22Rv1 (cell line): ENCODE data around the gene DYNLT5.
"Not testable (repeated sequence)": the region's sequence is repeated elsewhere in the genome, so short reads cannot be mapped to it uniquely, and the experiment has no call there.

Experiments used
- H3K27ac ChIP-seq: fragments of 450-650 bp; 2 replicates; pipeline ENCODE4 v1.5.1; 2017
- ZFX ChIP-seq: fragments of 450-650 bp; IDR thresholded peaks from 2 replicates; pipeline ENCODE4 v1.6.1; 2017; ENCODE audit warnings: antibody characterized with exemption, borderline replicate concordance
- TF ChIP-seq, protein P1 (sequence below): fragments of 450-650 bp; IDR thresholded peaks from 2 replicates; pipeline ENCODE4 v1.5.1; 2017; ENCODE audit warnings: mild to moderate bottlenecking

Gene DYNLT5

DNA sequence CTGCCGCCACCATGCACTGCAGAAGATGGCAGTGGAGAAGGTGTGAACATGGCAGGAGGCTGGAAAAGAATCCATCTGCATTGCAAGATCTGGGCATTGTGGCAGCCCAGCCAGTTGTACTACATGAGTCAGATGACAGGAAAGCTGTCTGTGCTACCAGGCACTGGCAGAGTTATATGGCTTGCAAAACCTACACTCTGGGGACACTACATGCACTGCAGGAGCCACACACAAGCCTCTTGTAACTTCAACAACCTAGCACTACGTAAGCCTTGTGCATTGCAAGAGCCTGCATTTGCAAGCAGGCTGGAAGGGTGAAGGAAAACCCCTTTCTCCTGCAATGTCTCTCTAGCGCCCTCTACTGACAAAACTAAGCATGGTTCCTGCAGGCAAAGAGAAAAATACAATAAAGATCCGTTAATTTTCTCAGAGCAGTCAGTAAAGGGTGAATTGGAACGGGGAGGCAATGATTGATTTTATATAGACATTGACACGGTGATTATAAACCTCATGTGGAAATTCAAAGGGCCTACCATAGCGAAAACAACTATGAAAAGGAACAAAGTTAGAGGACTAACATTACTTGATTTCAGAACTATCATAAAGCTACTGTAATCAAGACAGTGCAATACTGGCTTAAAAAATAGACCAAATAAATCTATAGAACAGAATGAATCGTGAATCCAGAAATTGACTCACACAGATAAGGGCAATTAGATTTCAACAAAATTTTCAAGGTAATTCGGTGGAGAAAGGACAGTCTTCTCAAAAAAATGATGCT, 26.2 kb upstream of the DYNLT5 start:
- no peak overlapping the region for H3K27ac ChIP-seq
- TF ChIP-seq, protein P1, sequence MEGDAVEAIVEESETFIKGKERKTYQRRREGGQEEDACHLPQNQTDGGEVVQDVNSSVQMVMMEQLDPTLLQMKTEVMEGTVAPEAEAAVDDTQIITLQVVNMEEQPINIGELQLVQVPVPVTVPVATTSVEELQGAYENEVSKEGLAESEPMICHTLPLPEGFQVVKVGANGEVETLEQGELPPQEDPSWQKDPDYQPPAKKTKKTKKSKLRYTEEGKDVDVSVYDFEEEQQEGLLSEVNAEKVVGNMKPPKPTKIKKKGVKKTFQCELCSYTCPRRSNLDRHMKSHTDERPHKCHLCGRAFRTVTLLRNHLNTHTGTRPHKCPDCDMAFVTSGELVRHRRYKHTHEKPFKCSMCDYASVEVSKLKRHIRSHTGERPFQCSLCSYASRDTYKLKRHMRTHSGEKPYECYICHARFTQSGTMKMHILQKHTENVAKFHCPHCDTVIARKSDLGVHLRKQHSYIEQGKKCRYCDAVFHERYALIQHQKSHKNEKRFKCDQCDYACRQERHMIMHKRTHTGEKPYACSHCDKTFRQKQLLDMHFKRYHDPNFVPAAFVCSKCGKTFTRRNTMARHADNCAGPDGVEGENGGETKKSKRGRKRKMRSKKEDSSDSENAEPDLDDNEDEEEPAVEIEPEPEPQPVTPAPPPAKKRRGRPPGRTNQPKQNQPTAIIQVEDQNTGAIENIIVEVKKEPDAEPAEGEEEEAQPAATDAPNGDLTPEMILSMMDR, result peak; percentile 99
- no peak for TF ChIP-seq ZFX

DNA sequence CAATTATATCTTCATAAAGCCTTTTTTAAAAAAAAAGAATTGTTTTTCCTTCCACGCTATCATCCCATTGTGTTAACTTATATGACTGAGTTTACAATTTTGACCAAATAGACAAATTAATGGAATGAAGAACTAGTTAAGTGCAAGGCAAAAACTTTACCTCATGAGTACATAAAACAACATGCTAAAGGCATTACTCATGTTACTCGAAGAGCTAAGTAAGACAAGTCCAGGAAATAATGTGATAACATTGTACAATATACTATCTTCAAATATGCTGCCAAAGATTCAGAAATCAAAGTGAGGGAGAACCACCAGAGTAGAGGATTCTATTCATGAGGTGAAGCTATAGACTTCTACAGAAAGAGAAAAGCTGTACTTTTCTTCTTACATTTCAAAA, 24.2 kb upstream of the DYNLT5 start:
- no peak overlapping the region for H3K27ac ChIP-seq

DNA sequence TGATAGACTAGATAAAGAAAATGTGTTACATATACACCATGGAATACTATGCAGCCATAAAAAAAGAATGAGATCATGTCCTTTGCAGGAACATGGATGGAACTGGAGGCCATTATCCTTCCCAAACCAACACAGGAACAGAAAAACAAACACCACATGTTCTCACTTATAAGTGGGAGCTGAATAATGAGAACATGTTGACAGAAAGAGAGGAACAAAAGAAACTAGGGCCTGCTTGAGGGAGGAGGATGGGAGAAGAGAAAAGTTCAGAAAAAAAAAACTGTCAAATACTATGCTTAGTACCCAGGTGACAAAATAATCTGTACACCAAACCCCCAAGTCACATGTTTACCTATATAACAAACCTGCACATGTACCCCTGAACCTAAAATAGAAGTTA, 23.5 kb upstream of the DYNLT5 start:
- not testable (repeated sequence) for H3K27ac ChIP-seq

More for the DNA sequence above, 24.2 kb upstream of the DYNLT5 start:
- TF ChIP-seq ZFX, result no peak
- TF ChIP-seq, protein P1, result no peak

DNA sequence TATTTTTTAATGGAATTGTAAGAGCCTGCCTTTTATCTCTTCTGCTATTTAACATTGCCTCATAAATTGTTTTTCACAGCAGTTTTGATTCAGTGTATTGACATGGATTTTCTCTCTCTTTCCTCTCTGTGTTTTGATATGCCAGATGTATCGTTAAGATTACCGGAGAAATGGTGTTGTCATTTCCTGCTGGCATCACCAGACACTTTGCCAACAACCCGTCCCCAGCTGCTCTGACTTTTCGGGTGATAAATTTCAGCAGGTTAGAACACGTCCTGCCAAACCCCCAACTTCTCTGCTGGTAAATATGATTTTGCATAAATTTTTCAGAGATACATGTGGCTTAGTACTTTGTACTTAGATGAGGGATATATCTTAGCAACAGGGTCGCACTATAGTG, 23.1 kb upstream of the DYNLT5 start:
- no peak overlapping the region for H3K27ac ChIP-seq
- TF ChIP-seq, protein P1, result no peak
- no peak for TF ChIP-seq ZFX

DNA sequence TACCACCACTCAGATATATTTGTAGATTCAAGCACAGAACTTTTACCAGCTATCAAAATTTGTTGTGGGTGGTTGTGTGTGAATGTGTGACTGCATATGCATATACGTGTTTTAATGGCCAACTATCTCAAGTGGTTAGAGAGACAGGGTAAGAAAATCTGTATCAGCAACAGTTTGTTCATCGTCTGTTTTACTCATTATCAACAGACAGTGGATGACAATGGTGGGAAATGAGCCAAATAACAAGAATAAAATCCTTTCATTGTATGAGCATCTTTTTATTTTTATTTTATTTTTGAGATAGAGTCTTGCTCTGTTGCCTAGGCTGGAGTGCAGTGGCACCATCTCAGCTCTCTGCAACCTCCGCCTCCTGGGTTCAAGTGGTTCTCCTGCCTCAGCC, 22.7 kb upstream of the DYNLT5 start:
- no peak overlapping the region for H3K27ac ChIP-seq
- no peak for TF ChIP-seq ZFX
- TF ChIP-seq, protein P1, result no peak

DNA sequence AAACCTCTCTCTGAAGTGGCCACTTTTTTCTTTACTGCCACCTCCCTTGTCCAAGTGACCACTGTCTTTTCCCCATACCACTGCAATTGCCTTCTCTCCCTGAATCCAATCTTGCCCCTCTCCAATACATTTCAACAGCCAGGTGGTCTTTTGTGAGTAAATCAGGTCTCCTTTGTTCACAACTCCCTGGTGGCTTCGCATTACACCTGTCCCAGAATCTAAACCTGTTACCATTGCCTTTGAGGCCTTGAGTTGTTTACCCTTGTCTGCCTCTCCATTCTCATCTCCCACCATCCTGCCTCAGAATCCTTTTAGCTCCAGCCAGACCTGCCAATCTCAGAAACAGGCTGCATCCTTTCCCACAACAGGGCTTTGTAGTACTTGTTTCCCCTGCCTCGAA, 21.8 kb upstream of the DYNLT5 start:
- H3K27ac ChIP-seq, result no peak overlapping the region
- TF ChIP-seq, protein P1, result no peak
- TF ChIP-seq ZFX, result no peak

DNA sequence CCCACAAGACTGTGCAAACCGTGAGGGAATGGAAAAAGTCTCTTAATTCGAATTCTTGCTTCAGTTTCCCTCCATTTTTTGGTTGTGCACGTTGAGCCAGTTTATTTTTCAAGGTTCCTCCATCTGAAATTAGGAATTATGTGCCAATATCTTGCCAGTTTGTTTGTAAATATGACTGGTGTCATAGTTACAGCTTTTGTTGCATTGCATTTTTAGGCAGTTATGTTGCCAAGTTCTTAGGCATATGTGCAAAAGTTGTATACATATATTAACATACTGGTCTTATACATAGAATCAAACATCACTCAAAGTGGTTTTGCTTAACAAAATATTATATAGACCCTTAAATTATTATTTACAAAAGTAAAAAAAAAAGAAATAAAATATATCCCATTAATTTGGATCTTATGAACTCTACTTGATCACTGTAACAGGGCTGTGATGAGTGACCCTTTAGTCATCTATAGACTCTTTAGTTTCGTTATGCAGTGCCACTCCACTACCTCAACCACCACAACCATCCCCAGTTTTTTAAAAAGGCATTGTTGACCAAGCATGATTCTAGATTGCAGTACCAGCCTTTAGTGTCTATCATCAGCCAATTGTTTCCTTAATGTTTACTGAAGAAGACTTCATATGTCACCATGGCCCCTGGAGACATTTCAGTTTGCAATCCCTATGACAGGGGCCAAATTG, 20.9 kb upstream of the DYNLT5 start:
- TF ChIP-seq, protein P1, result no peak
- TF ChIP-seq ZFX, result no peak
- no peak overlapping the region for H3K27ac ChIP-seq
